GM10248 (cell line): Measurements from ENCODE around the gene SLC22A23.
"Not testable (repeated sequence)": the region's sequence is repeated elsewhere in the genome, so short reads cannot be mapped to it uniquely, and the experiment has no call there.

Experiments used
- CTCF ChIA-PET: fragments of 300-600 bp; sonication (Branson Sonifier 250); formaldehyde crosslinking; extraction: SDS; loops from one replicate; lab custom pipeline; 2021; ENCODE audit warnings: antibody characterized with exemption; lab: Yijun Ruan, JAX
- POLR2A ChIA-PET: fragments of 350-650 bp; sonication (Branson Sonifier 250); formaldehyde crosslinking; extraction: SDS; loops from one replicate; lab custom pipeline; 2020; ENCODE audit warnings: antibody characterized with exemption; lab: Yijun Ruan, JAX
- DNase-seq: peaks from one replicate; pipeline ENCODE4 v3.0.0; 2012; ENCODE audit errors: extremely low spot score
- CTCF ChIP-seq: IDR thresholded peaks from 2 replicates; pipeline ENCODE4 v1.5.1; 2012; ENCODE audit warnings: mild to moderate bottlenecking, low read depth; ENCODE audit errors: extremely low read depth, missing control alignments, control extremely low read depth

SLC22A23 gene

GRCh38 chr6:3381233-3381921 is 75.5 kb downstream of the SLC22A23 start:
- no peak for TF ChIP-seq CTCF
- ChIA-PET CTCF (interaction anchor here (0.8 to 1.5 kb wide), 5 partner anchors 11 to 351 kb away, joined by 3 to 4 read pairs (median 3); no protein-coding TSS in a partner anchor), POLR2A (interaction anchor here (0.8 kb wide), 1 partner anchor 40 kb away, joined by 3 read pairs; no protein-coding TSS in a partner anchor)
- DNase-seq = no peak

- no peak for DNase-seq
- ChIA-PET POLR2A (interaction anchor here (0.8 kb wide), 1 partner anchor 41 kb away, joined by 3 read pairs; no protein-coding TSS in a partner anchor), CTCF (interaction anchor here (0.9 to 1.5 kb wide), 4 partner anchors 10 to 352 kb away, joined by 3 read pairs; no protein-coding TSS in a partner anchor)
- TF ChIP-seq CTCF = no peak
Measured at GRCh38 chr6:3380344-3381232, 76.3 kb downstream of the SLC22A23 start.

- DNase-seq = no peak
- ChIA-PET POLR2A (no interaction called here), CTCF (interaction anchor here (1.0 kb wide), 1 partner anchor 9 kb away, joined by 3 read pairs; no protein-coding TSS in a partner anchor)
- TF ChIP-seq CTCF = no peak
Measured at GRCh38 chr6:3379482-3380060, 77.3 kb downstream of the SLC22A23 start.

- DNase-seq, CTCF ChIA-PET, POLR2A ChIA-PET: not testable (repeated sequence)
Measured at GRCh38 chr6:3378808-3379207, 78.0 kb downstream of the SLC22A23 start.

GRCh38 chr6:3378398-3378782 is 78.5 kb downstream of the SLC22A23 start:
- CTCF ChIA-PET, POLR2A ChIA-PET, DNase-seq: not testable (repeated sequence)

GRCh38 chr6:3377536-3378397 is 79.1 kb downstream of the SLC22A23 start:
- CTCF ChIA-PET = interaction anchor here (0.8 to 2.3 kb wide), 5 partner anchors 10 to 95 kb away, joined by 3 to 11 read pairs (median 4); no protein-coding TSS in a partner anchor
- POLR2A ChIA-PET = no interaction called here
- no peak for TF ChIP-seq CTCF
- DNase-seq = no peak
